ENCODE measurements around the gene TNFRSF12A. TPM values are rescaled to one million over a fixed set of nuclear protein-coding genes. Genes with fewer than 3 reads are reported as not detected.

The TNFRSF12A gene
- total and polyA plus RNA-seq, 9 of the 15 experiments (the other 6 are each of a cell fraction or from before 2014, with no cell fraction given) = 0.41 to 61.8 (median 26.5) TPM

- TF ChIP-seq ILK (tag; IDR thresholded peaks at IDR 0.05; ENCODE audit: borderline replicate concordance, low read depth) (no peak), NR2F6 (CRISPR knock-in tag; IDR thresholded peaks at IDR 0.05) (no peak), ZBTB49 (CRISPR knock-in tag; IDR thresholded peaks at IDR 0.05; ENCODE audit: borderline replicate concordance) (no peak), ZNF263 (CRISPR knock-in tag; IDR thresholded peaks at IDR 0.05; ENCODE audit: borderline replicate concordance) (peak; percentile 32; the same call in 1 of the 2 replicates), ZNF175 (CRISPR knock-in tag; IDR thresholded peaks at IDR 0.05; ENCODE audit: low read depth) (no peak), SLC30A9 (CRISPR knock-in tag; IDR thresholded peaks at IDR 0.05) (no peak), ETV5 (CRISPR knock-in tag; IDR thresholded peaks at IDR 0.05; ENCODE audit: low read depth) (no peak), BCL6 (CRISPR knock-in tag; IDR thresholded peaks at IDR 0.05) (no peak), SUPT5H (IDR thresholded peaks at IDR 0.05) (peak; percentile 87), E4F1 (CRISPR knock-in tag; IDR thresholded peaks at IDR 0.05; ENCODE audit: borderline replicate concordance) (no peak), EP400 (IDR thresholded peaks at IDR 0.05) (peak; percentile 29; the same call in 1 of the 2 replicates), NFYB (IDR thresholded peaks at IDR 0.05; ENCODE audit: extremely low read depth, insufficient read length) (no peak), XRCC4 (IDR thresholded peaks at IDR 0.05; ENCODE audit: extremely low read depth, insufficient read depth, insufficient read length) (no peak), ZKSCAN8 (CRISPR knock-in tag; IDR thresholded peaks at IDR 0.05) (no peak), RHOXF2B (CRISPR knock-in tag; conservative IDR thresholded peaks at IDR 0.05) (no peak), ZNF707 (CRISPR knock-in tag; conservative IDR thresholded peaks at IDR 0.05) (no peak), ZNF436 (CRISPR knock-in tag; IDR thresholded peaks at IDR 0.05) (no peak), RFX1 (IDR thresholded peaks at IDR 0.05) (no peak)
- TF ChIP-seq, protein P1, sequence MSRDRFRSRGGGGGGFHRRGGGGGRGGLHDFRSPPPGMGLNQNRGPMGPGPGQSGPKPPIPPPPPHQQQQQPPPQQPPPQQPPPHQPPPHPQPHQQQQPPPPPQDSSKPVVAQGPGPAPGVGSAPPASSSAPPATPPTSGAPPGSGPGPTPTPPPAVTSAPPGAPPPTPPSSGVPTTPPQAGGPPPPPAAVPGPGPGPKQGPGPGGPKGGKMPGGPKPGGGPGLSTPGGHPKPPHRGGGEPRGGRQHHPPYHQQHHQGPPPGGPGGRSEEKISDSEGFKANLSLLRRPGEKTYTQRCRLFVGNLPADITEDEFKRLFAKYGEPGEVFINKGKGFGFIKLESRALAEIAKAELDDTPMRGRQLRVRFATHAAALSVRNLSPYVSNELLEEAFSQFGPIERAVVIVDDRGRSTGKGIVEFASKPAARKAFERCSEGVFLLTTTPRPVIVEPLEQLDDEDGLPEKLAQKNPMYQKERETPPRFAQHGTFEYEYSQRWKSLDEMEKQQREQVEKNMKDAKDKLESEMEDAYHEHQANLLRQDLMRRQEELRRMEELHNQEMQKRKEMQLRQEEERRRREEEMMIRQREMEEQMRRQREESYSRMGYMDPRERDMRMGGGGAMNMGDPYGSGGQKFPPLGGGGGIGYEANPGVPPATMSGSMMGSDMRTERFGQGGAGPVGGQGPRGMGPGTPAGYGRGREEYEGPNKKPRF (IDR thresholded peaks at IDR 0.05; ENCODE audit: low read depth, low read length) = no peak
- TF ChIP-seq, protein P2, sequence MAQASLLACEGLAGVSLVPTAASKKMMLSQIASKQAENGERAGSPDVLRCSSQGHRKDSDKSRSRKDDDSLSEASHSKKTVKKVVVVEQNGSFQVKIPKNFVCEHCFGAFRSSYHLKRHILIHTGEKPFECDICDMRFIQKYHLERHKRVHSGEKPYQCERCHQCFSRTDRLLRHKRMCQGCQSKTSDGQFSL (CRISPR knock-in tag; IDR thresholded peaks at IDR 0.05) = no peak
- TF ChIP-seq, protein P2 (tag; IDR thresholded peaks at IDR 0.05) = no peak
Measured at GRCh38 chr16:3020247-3020603, at the start of gene TNFRSF12A (continued).

All from K562 (cell line).